H9 (cell line): ENCODE data around the gene BAHD1. TPM values are rescaled to one million over a fixed set of nuclear protein-coding genes. Genes with fewer than 3 reads are reported as not detected.

Source experiments
- DNase-seq: peaks from one replicate; pipeline ENCODE4 v3.0.0-alpha.2; 2017
- H2AFZ ChIP-seq: one replicate; pipeline ENCODE4 v1.6.1; 2013; ENCODE audit warnings: mild to moderate bottlenecking, low read length, control low read depth, moderate library complexity
- H2AK5ac ChIP-seq: 2 replicates; pipeline ENCODE4 v1.6.1; 2013; ENCODE audit warnings: low read length, control low read depth, mixed read lengths; ENCODE audit not compliant: insufficient read length
- H2BK120ac ChIP-seq: one replicate; pipeline ENCODE4 v1.6.1; 2013; ENCODE audit warnings: low read depth, mild to moderate bottlenecking, low read length, control low read depth, inconsistent platforms; ENCODE audit not compliant: poor library complexity, severe bottlenecking
- H2BK12ac ChIP-seq: 2 replicates; pipeline ENCODE4 v1.6.1; 2013; ENCODE audit warnings: low read length, control low read depth, mixed read lengths, low read depth; ENCODE audit not compliant: insufficient read length
- H2BK15ac ChIP-seq: 2 replicates; pipeline ENCODE4 v1.6.1; 2013; ENCODE audit warnings: low read depth, low read length, control low read depth
- H2BK20ac ChIP-seq: one replicate; pipeline ENCODE4 v1.6.1; 2013; ENCODE audit warnings: low read depth, mild to moderate bottlenecking, low read length, control low read depth, inconsistent platforms; ENCODE audit not compliant: poor library complexity, severe bottlenecking
- H2BK5ac ChIP-seq: 2 replicates; pipeline ENCODE4 v1.6.1; 2013; ENCODE audit warnings: low read length, control low read depth, mixed read lengths; ENCODE audit not compliant: insufficient read length
- H3K14ac ChIP-seq: 2 replicates; pipeline ENCODE4 v1.6.1; 2013; ENCODE audit warnings: low read length, control low read depth; ENCODE audit not compliant: insufficient read depth
- H3K18ac ChIP-seq: 2 replicates; pipeline ENCODE4 v1.6.1; 2013; ENCODE audit warnings: low read depth, mild to moderate bottlenecking, mixed read lengths, low read length, control low read depth; ENCODE audit not compliant: insufficient read length
- H3K23ac ChIP-seq: 2 replicates; pipeline ENCODE4 v1.6.1; 2013; ENCODE audit warnings: low read length, control low read depth, mixed read lengths, low read depth; ENCODE audit not compliant: insufficient read length
- H3K23me2 ChIP-seq: 2 replicates; pipeline ENCODE4 v1.6.1; 2013; ENCODE audit warnings: low read depth, mild to moderate bottlenecking, mixed read lengths, low read length, control low read depth; ENCODE audit not compliant: insufficient read length, poor library complexity, severe bottlenecking
- H3K27ac ChIP-seq: 2 replicates; pipeline ENCODE4 v1.5.1; 2013; ENCODE audit warnings: low read length, control low read depth, mixed read lengths, low read depth; ENCODE audit not compliant: insufficient read length
- H3K27me3 ChIP-seq: 2 replicates; pipeline ENCODE4 v1.6.1; 2013; ENCODE audit warnings: low read length, control low read depth, inconsistent platforms; ENCODE audit not compliant: insufficient read depth
- H3K4ac ChIP-seq: 2 replicates; pipeline ENCODE4 v1.6.1; 2013; ENCODE audit warnings: low read depth, mild to moderate bottlenecking, control low read depth, inconsistent platforms, low read length, moderate library complexity
- H3K4me1 ChIP-seq: 2 replicates; pipeline ENCODE4 v1.6.1; 2013; ENCODE audit warnings: low read length, control low read depth, inconsistent platforms; ENCODE audit not compliant: insufficient read depth
- H3K4me2 ChIP-seq: 2 replicates; pipeline ENCODE4 v1.6.1; 2013; ENCODE audit warnings: low read length, control low read depth, mixed read lengths; ENCODE audit not compliant: insufficient read length, insufficient read depth
- H3K56ac ChIP-seq: 2 replicates; pipeline ENCODE4 v1.6.1; 2013; ENCODE audit warnings: low read depth, mild to moderate bottlenecking, mixed read lengths, low read length, control low read depth; ENCODE audit not compliant: insufficient read length
- H3K79me1 ChIP-seq: 2 replicates; pipeline ENCODE4 v1.6.1; 2013; ENCODE audit warnings: low read depth, mild to moderate bottlenecking, moderate library complexity, low read length, control low read depth, inconsistent platforms; ENCODE audit not compliant: insufficient read depth, poor library complexity, severe bottlenecking
- H3K79me2 ChIP-seq: 2 replicates; pipeline ENCODE4 v1.6.1; 2013; ENCODE audit warnings: low read length, control low read depth, inconsistent platforms; ENCODE audit not compliant: insufficient read depth
- H3K9ac ChIP-seq: 2 replicates; pipeline ENCODE4 v1.6.1; 2013; ENCODE audit warnings: low read length, control low read depth, mixed read lengths; ENCODE audit not compliant: insufficient read length; ENCODE audit errors: extremely low read depth
- H3K9me3 ChIP-seq: one replicate; pipeline ENCODE4 v1.6.1; 2013; ENCODE audit warnings: low read depth, low read length, inconsistent platforms; ENCODE audit not compliant: control insufficient read depth
- H3T11ph ChIP-seq: one replicate; pipeline ENCODE4 v1.6.1; 2013; ENCODE audit warnings: mild to moderate bottlenecking, low read length, control low read depth, inconsistent platforms
- H4K20me1 ChIP-seq: one replicate; pipeline ENCODE4 v1.6.1; 2013; ENCODE audit not compliant: control insufficient read depth, insufficient read length, insufficient read depth
- H4K5ac ChIP-seq: 2 replicates; pipeline ENCODE4 v1.6.1; 2013; ENCODE audit warnings: low read depth, mild to moderate bottlenecking, mixed read lengths, low read length, control low read depth; ENCODE audit not compliant: insufficient read length
- H4K8ac ChIP-seq: replicated peaks from 2 replicates; pipeline ENCODE4 v1.6.1; 2013; ENCODE audit warnings: low read length, control low read depth, mixed read lengths, low read depth; ENCODE audit not compliant: insufficient read length
- H4K91ac ChIP-seq: 2 replicates; pipeline ENCODE4 v1.6.1; 2013; ENCODE audit warnings: low read depth, mild to moderate bottlenecking, moderate library complexity, mixed read lengths, low read length, control low read depth; ENCODE audit not compliant: insufficient read length
- H3K27ac Mint-ChIP-seq, 3 experiments: 2 replicates in 2 of 3; 3 replicates in 1 of 3; pipeline ENCODE4 v1.8.0; 2020 to 2021; ENCODE audit warnings: mixed read lengths in 3 of 3, mild to moderate bottlenecking in 1 of 3, moderate library complexity in 1 of 3
- H3K27me3 Mint-ChIP-seq: 2 replicates; pipeline ENCODE4 v1.8.0; 2021; ENCODE audit warnings: low read depth, mild to moderate bottlenecking, moderate library complexity, mixed read lengths
- H3K36me3 Mint-ChIP-seq, 3 experiments: 2 replicates in 2 of 3; 3 replicates in 1 of 3; pipeline ENCODE4 v1.8.0; 2020 to 2021; ENCODE audit warnings: low read depth in 3 of 3, mixed read lengths in 3 of 3; ENCODE audit not compliant: insufficient read depth in 1 of 3
- H3K4me1 Mint-ChIP-seq, 2 experiments: 2 replicates each; pipeline ENCODE4 v1.8.0; 2020; ENCODE audit warnings: mixed read lengths in 2 of 2
- H3K4me3 Mint-ChIP-seq, 2 experiments: 2 replicates in 1 of 2; 3 replicates in 1 of 2; pipeline ENCODE4 v1.8.0; 2020 to 2021; ENCODE audit warnings: mild to moderate bottlenecking in 2 of 2, mixed read lengths in 2 of 2, moderate library complexity in 1 of 2
- H3K9me3 Mint-ChIP-seq, 2 experiments: 2 replicates in 1 of 2; 3 replicates in 1 of 2; pipeline ENCODE4 v1.8.0; 2020; ENCODE audit warnings: mild to moderate bottlenecking in 2 of 2, mixed read lengths in 2 of 2, moderate library complexity in 1 of 2
- CTCF ChIP-seq: fragments of 200-600 bp; sonication (generic); conservative IDR thresholded peaks from 3 replicates; pipeline ENCODE4 v1.8.0; 2021; ENCODE audit warnings: antibody characterized with exemption, mild to moderate bottlenecking
- WGBS: extraction: QIAGEN DNeasy Blood & Tissue Kit; methylation state at CpG from one replicate; pipeline ENCODE4 v1.1.7; 2013; ENCODE audit warnings: missing lambda C conversion rate, low lambda C conversion rate, mixed read lengths; ENCODE audit not compliant: insufficient read length; ENCODE audit errors: extremely low coverage; 5-methylcytosine and 5-hydroxymethylcytosine counted together
- total RNA-seq: library from RNA; stranded (reverse); gene quantifications from 2 replicates; pipeline ENCODE4 v1.2.1, GENCODE V29; 2021

The BAHD1 gene
- total RNA-seq, 1 experiment from 2014 or later, result 54.1 TPM

GRCh38 chr15:40465939-40466338 is 25.2 kb downstream of the BAHD1 start:
- Histone ChIP-seq H3K79me1 (no peaks in the 10 kb centered on the region), H3T11ph (no peak overlapping the region), H2AFZ (no peak overlapping the region), H3K9me3 (no peaks in the 10 kb centered on the region), H3K4me2 (no peak overlapping the region), H2BK120ac (no peak overlapping the region), H2BK20ac (no peak overlapping the region), H4K8ac (no peak overlapping the region), H4K91ac (no peak overlapping the region), H3K79me2 (no peaks in the 10 kb centered on the region), H4K20me1 (peaks cover 2% of the 10 kb centered on the region), H2AK5ac (no peak overlapping the region), H3K27me3 (no peaks in the 10 kb centered on the region), H2BK5ac (no peak overlapping the region), H3K14ac (no peak overlapping the region), H3K56ac (no peak overlapping the region), H3K4ac (no peak overlapping the region), H2BK12ac (no peak overlapping the region), H3K4me1 (no peaks in the 10 kb centered on the region; the same call in 1 of the 2 replicates), H3K18ac (no peak overlapping the region), H4K5ac (no peak overlapping the region), H2BK15ac (no peak overlapping the region), H3K23ac (no peak overlapping the region), H3K23me2 (peaks cover 4% of the 10 kb centered on the region), H3K27ac (no peak overlapping the region), H3K9ac (no peak overlapping the region)
- Mint-ChIP-seq H3K4me3 (no peak overlapping the region), H3K9me3 (no peaks in the 10 kb centered on the region), H3K27me3 (no peaks in the 10 kb centered on the region), H3K4me1 (peaks cover 7 to 11% of the 10 kb centered on the region in 2 experiments), H3K27ac (no peak overlapping the region), H3K36me3 (peaks cover 23 to 56% (median 51%) of the 10 kb centered on the region in 3 experiments; a peak in 6 of 7 replicates)
- DNase-seq, result no peak
- no CpG with 5 or more reads among the region's 10 CpGs for WGBS
- no peak for TF ChIP-seq CTCF
